Heart left ventricle (tissue), 13 donors: Measurements from ENCODE around the gene OR5P2.

Experiments
- CTCF ChIP-seq, 12 donors: fragments of 200-600 bp; sonication (generic) in 4 of 12; IDR thresholded peaks; one replicate each; pipeline versions ENCODE4 v1.5.0 to v1.8.0; 2018 to 2022; ENCODE audit warnings: antibody characterized with exemption in 12 of 12, mild to moderate bottlenecking in 5 of 12
- POLR2A ChIP-seq, 2 donors: fragments of 450-650 bp; IDR thresholded peaks; one replicate each; pipeline ENCODE4 v1.6.1; 2017; ENCODE audit warnings: antibody characterized with exemption in 2 of 2, mild to moderate bottlenecking in 2 of 2, moderate library complexity in 2 of 2
- donor health status: ischemic (EF 13 %, LVEDD 7.1; RV severe dilation, severe dysfunction).
- donor health status: DM: no; HTN: yes; CAD: no.
- donor health status: DM: no; HTN: no; CAD: no.
- donor health status: ischemic (EF 25% LVEDD 6.9; RV normal size, moderate dysfunction).
- donor health status: ischemic (EF 25% LVEDD 5.7; RV mildly dilated, moderate dysfunction).
- donor health status: ischemic (EF 35%, LVEDD 5.7; RV mildly dilated, moderate dysfunction).
- donor health status: nonischemic (EF 11% LVEDD 7.7; RV severe dilation, severe dysfunction).
- donor health status: DM: yes; HTN: yes; CAD: no.
- donor health status: PGD.
- donor health status: ischemic (EF 29% LVEDD 5.4; RV normal size, mild dysfunction).
- donor health status: nonischemic (EF 23%, LVEDD 6.1; RV moderate dilation, normal function).

DNA sequence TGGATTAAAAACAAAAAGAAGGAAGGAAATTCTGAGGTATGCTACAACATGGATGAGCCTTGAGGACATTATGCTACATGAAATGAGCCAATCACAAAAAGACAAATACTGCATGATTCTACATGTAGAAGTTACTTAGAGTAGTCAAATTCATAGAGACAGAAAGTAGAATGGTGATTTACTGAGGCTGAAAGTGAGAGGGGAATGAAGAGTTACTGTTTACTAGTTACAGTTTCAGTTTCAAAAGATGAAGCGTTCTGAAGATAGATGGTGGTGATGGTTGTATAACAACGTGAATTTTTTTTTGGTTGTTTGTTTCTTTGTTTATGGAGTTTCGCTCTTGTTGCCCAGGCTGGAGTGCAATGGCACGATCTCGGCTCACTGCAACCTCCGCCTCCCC, 9.5 kb downstream of the OR5P2 start:
- TF ChIP-seq CTCF (IDR thresholded peaks at IDR 0.05) (no peak), POLR2A (IDR thresholded peaks at IDR 0.05) (no peak)
